HT1080 (cell line): ENCODE measurements around the gene LRRC53. TPM values are rescaled to one million over a fixed set of nuclear protein-coding genes. Genes with fewer than 3 reads are reported as not detected.

ENCODE experiments used
- DNase-seq: peaks from one replicate; pipeline ENCODE4 v3.0.0-alpha.2; 2015; ENCODE audit warnings: low read depth
- total RNA-seq: library from RNA; depleted of rRNA; stranded (reverse); fragments of >200 nt; shearing (Covaris generic); gene quantifications from 2 replicates; pipeline ENCODE4 v1.2.3, GENCODE V29; 2014; rRNA removed

LRRC53 gene
- total RNA-seq, 1 experiment from 2014 or later, result not detected

DNA sequence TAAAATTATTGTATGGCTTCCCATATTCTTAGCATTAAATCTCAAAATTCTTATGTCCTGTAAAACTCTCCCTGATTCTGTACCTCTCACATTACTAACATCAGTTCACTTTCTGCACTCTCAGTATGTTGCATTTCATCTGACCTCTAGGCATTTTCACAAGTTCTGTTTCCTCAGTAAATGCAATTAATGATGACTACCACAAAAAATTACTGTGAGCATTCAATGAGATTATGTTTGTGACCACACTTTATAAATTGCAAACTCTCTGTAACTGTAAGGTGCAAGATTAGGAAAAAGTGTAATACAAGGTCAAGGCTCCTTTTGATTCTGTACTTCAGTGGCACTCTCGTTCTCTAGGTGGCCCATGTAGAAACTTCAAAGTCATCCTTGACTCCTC lies 60.4 kb downstream of the LRRC53 start:
- no peak for DNase-seq

DNA sequence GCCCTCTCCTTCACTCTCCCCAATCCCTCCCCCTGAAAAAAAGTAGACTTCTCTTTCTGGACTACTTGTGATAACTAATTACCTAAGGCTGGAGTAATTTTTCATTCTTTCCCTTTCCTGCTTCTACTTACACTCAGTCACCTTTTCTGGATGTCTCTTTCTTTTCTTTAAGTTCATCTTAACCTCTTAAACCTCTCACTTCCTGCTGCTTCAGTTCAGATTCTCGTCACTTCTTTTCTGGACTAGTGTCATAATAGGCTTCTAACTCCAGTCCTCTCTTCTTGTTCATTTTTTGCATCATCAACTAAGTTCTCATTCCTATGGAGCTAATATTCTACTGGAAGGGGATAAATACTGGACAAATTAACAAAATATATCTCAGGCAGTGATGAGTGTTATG lies 75.4 kb downstream of the LRRC53 start:
- DNase-seq, result no peak

DNA sequence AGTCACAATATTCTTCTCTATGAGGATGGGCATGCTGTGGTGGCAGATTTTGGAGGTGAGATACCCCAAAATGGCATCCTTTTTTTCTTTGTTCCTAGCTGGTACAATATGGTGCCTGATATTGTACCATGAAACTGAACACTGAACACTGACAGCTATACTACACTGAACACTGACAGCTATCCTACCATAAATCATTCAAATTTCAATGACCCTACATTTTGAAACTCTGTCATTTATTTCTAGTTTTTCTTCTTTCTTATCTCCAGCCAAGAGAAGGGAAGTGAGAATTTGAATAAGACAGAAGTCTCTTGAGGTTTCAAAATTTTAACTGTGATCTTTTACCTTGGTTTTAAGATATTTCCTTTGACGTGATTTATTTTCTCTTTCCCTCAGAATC lies 76.3 kb downstream of the LRRC53 start:
- no peak for DNase-seq

DNA sequence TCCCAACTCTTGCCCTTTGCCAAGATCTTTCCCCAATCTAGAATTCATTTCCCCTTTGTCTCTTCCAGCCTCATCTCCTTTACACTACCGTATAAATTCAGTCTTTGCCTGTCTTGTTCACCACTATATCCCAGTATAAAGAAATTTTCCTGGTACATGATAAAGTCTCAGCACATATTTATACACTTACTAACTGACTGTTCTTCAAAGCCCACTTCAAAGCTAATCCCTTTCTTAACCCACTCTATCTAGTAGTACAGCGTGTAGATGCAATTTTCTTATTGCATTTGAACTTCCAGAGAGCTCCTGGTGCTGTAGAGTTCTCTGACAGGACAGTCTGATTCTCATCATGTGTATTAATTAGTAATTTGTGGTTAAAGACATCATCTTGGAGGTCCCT lies 78.1 kb downstream of the LRRC53 start:
- no peak for DNase-seq

DNA sequence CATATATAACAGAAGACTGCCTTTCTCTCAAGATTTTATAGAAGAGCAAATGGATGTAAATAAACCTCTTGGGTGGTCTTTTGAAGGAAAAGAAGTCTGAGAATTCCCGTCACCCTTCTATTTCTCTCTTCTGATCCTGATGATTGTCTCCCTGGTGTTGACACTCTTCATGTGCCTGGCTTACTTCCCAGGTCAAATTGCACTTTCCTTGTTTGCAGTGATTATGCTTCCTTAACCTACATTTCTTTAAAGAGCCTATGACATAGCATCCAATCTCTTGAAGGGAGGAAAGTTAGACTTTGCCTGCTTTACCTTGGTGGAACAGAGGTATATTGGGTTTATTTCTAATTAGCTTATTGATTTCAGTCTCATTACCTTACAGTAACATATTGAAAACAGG lies 80.1 kb downstream of the LRRC53 start:
- DNase-seq, result no peak

DNA sequence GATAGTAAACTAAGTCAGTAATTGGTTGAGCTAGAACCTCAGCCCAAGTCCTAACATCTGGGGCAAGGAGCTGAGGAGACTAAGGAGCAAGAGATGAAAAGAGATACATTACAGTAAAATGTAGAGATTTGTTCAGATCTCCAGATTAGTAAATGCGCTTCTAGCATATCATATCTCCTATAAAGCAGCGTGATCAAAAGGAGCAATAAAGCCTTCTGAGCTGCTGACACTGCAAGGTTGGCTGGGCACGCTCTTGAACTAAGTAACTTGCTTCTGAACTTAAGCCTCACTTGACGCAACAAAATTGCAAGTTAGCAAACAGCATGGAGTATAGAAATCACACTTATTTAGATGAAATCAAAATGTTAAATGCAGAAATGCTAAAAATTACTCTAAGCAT lies 80.9 kb downstream of the LRRC53 start:
- DNase-seq, result no peak

DNA sequence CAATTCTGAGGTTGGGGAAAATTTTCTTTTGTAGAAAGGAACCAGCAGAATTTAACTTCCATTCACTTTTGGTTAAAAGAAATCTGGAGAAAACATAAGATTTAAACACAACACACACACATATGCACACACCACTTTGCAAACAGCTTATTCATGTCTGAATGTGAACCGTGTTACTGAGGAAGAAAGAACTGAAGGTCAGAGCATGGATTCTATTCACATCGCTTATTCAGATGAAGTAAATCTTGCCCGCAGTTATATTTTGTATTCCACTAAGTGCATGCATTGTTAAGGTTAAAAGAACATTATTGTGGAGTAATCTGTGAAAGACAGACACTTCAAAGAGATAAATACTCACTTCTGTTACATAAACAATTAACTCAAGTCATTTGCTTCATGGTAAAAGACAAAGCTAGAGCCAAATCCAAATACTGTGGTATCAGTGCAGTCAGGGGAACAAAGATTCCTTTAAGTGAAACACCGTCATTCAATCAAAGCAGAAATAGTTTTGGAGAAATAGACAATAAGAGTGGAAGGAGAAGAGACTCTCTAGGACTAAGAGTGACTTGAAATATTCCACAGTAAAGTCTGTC lies 82.0 kb downstream of the LRRC53 start:
- no peak for DNase-seq

DNA sequence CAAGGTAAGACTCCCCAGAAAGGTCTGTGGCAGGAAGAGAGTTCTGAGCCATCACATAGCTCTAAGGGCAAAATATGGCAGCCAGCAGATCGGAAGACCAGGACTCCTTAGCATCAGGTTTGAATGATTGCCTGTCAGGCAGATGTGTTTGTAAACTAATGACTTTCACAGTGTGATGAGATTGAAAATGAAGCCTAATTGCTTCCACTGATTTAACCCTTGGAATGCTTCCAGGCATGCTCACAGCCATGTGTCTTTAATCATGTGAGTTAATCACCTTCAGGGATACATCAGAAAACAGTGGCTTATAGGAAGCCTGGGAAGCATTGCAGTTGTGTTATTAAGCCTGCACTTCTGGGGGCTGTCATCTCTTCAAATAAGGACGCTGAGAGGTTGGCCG lies 82.8 kb downstream of the LRRC53 start:
- no peak for DNase-seq

DNA sequence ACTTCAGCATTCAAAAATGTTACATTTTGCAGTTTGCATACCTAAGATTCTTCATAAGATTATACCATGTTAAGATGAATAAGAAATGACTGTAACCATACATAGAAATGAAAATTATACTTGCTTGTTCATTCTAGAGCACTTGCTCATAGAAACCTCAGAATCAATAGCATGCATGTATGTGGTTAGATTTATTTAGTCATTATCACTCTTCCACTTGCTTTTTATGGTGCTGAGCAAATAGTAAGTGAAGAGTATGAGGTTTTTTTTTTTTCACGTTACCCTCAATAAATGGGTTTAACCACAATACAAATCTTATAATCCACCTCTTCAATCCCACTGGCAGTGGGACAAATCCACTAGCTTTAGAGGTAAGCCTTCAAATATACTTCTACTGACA lies 84.7 kb downstream of the LRRC53 start:
- peak; percentile 31 for DNase-seq

DNA sequence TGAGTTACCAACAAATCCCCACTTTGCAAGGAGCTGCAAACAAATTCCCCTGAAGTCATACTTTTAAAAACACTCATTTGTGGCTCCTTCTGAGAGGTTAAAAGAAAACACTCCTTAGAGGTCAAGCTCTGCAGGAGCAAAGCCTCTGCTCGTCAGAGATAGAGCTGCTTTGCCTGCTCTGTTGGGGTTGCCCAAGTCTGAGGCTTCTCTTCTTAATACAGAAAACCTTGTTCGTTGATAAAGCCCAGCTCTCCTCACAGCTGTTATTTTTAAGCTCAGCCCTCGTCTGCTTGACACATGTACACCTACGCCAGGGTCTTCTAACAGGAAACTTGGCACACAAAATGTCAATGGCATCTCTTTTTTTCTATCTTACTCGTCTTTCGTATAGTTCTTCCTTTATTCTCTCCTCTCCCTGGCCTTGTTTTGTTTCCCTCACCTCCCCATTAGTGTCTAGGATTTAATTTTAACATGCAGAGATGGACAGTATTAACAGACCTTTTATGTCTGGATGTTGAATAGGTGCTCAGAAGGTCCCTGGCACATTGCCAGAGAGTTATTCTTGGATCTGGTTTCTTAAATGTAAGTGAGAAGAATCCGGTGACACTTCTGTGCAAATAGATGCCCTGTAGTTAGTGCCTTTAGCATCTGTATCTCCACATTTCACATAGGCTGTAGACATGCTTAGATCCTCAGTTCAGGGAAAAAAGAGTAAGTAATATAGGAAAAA lies 86.0 kb downstream of the LRRC53 start:
- DNase-seq, result no peak

DNA sequence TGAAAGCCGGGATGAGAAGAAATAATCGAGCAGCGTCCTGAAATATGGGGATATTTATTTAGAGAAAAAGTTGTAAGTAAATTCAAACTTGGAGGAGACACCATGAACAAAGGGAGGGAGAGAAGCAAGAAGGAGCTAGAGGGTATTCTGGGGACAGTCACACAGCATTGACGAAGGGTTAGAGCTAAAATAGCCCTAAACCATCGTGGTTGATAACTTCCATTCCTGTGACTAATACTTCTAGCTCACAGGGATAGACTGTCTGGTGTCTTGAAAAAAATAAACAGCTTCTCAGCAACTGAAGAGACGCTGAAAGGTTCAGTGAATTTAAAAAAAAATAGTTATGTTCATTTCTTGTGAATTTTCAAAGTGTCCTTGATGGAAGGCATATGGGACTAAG lies 86.7 kb downstream of the LRRC53 start:
- DNase-seq, result no peak

DNA sequence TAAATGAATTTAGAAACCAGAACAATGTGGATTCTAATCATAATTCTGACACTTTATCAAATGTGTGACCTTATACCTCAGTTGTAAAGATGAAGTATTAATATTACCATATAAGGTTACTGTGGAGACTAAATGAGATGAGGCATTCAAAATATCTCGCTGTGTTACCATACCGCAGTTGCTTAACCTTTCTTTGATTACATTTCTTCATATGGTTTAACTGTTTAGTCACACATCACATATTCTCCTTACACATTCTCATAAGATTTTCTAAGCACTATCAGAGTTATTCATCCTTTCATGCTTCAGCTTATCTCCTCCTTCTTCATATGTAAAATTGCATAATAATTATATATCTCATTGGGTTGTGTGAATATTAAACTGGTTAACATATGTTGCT lies 88.9 kb downstream of the LRRC53 start:
- DNase-seq, result no peak

DNA sequence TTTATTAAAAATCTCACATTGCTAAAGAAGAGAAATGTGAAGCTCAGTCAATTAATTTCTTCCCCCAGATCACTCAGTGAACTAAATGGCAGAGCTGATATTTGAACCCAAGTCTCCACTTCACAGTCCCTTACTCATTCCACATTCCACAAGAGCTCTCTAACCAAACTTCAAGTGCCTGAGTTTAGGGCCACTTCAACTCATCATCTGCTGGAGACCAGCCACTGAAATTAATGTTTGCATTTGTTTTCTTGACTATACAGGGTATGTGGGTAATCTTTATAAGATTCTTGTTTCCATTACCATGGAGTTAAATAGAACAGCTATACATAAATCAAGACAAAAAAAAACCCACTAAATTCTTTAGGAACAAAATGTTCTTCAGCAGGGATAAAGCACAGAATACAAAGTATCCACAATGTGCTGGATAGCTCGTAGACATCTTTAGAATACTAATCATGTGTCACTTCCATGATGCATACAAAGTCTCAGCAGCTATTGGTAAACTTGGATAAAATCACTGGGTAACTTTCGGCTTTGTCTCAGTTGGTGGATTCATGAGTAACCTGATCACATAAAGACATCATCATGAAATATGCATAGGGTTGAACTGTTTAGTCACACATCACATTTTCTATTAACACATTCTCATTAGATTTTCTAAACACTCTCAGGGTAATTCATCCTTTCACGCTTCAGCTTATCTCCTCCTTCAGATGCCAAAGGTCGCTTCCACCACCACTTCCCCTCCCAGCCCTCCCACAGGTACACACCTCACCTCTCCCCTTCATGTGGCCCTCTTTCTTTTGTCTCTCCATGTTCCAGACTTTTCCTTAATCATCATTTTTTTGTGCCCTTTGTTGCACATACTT lies 89.8 kb downstream of the LRRC53 start:
- no peak for DNase-seq

DNA sequence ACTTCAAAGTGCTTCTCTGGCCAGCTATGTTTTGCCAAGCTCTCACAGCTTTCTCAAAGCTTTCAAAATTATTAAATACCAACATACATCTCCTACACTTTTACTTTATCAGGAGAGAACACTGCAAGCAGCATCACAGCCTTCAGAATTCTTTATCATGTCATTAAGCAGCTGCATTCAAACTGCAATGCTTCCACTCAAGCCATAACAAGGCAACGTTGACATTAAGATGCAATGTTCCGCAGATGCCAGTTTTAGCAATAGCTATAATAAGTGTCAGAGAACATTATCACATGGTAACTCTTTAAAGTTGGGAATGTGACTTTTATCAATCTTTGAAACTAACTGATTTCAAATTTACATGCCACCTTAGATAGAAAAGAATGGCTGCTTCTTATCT lies 91.9 kb downstream of the LRRC53 start:
- DNase-seq, result no peak

Other genes with a start within 250 kb of the LRRC53 start
- 0.05 TPM in 1 of 2 replicates, not detected in the other for gene ERICH3, start 161.2 kb upstream of the LRRC53 start, total RNA-seq
- gene CRYZ, start 220.4 kb upstream of the LRRC53 start, total RNA-seq, result 33.8 and 40.1 TPM in 2 replicates
- gene TYW3, start 220.5 kb upstream of the LRRC53 start, total RNA-seq, result 23.7 and 24.1 TPM in 2 replicates